K562 (cell line): ENCODE measurements around the gene OR14A16. TPM values are rescaled to one million over a fixed set of nuclear protein-coding genes. Genes with fewer than 3 reads are reported as not detected.

Experiments
- ATAC-seq: fragments of 200-7000 bp; cut with Tn5 transposase; 3 replicates; pipeline ENCODE4 v1.9.1; 2020; ENCODE audit warnings: moderate library complexity
- BruUV-seq: library from RNA; stranded (reverse); fragments of 400-500 nt; replicated peaks from 2 replicates; lab custom pipeline; 2021; lab: Mats Ljungman, UMichigan
- CTCF ChIA-PET: fragments of 300-600 bp; formaldehyde crosslinking; extraction: SDS; loops from one replicate; lab custom pipeline; 2021; ENCODE audit warnings: low intra/inter-chr PET ratio; lab: Yijun Ruan, JAX
- POLR2A ChIA-PET: fragments of 300-600, 350-650 bp; sonication (Branson Sonifier 250); formaldehyde crosslinking; extraction: SDS; loops from one replicate; lab custom pipeline; 2021; ENCODE audit warnings: antibody characterized with exemption, inconsistent platforms; lab: Yijun Ruan, JAX
- DNase-seq, 4 experiments: peaks; one replicate each; pipeline versions ENCODE4 v3.0.0 to v3.0.0-alpha.2; 2011 to 2018; ENCODE audit warnings: low spot score in 3 of 4, mixed read lengths in 3 of 4; ENCODE audit errors: extremely low read depth in 1 of 4
- FAIRE-seq: peaks from 2 replicates; lab custom pipeline; 2011; peaks lifted over from hg19 to GRCh38; lab: Jason Lieb, UNC
- H2AFZ ChIP-seq: 2 replicates; pipeline ENCODE4 v1.6.0; 2011; ENCODE audit warnings: low read depth, low read length, control low read depth, inconsistent platforms
- H3K27ac ChIP-seq: fragments of 200-600 bp; 3 replicates; pipeline ENCODE4 v1.8.0; 2011; ENCODE audit warnings: low read depth, mild to moderate bottlenecking, control low read depth, inconsistent platforms, low read length, moderate library complexity, mixed read lengths; ENCODE audit errors: extremely low read depth
- H3K27me3 ChIP-seq, 2 experiments: fragments of 300-600 bp in 1 of 2; 2 replicates in 1 of 2; 3 replicates in 1 of 2; pipeline versions ENCODE4 v1.6.0 to v1.8.0; 2011; ENCODE audit warnings: inconsistent platforms in 2 of 2, low read length in 2 of 2, mild to moderate bottlenecking in 1 of 2, mixed read lengths in 1 of 2, moderate library complexity in 1 of 2; ENCODE audit not compliant: control insufficient read depth in 2 of 2, insufficient read depth in 2 of 2
- H3K36me3 ChIP-seq: fragments of 300-600 bp; 3 replicates; pipeline ENCODE4 v1.8.0; 2011; ENCODE audit warnings: mild to moderate bottlenecking, low read length, inconsistent platforms; ENCODE audit not compliant: control insufficient read depth, insufficient read depth
- H3K4me1 ChIP-seq, 2 experiments: fragments of 200-600 bp in 1 of 2; replicated peaks in 1 of 2; 2 replicates in 1 of 2; 3 replicates in 1 of 2; pipeline versions ENCODE4 v1.5.1 to v1.8.0; 2011; ENCODE audit warnings: inconsistent platforms in 2 of 2, low read length in 2 of 2, mild to moderate bottlenecking in 1 of 2, mixed read lengths in 1 of 2, moderate library complexity in 1 of 2; ENCODE audit not compliant: control insufficient read depth in 2 of 2, insufficient read depth in 2 of 2
- H3K4me2 ChIP-seq: 2 replicates; pipeline ENCODE4 v1.6.1; 2011; ENCODE audit warnings: low read length, control low read depth, inconsistent platforms, mixed read lengths; ENCODE audit not compliant: insufficient read depth
- H3K4me3 ChIP-seq: fragments of 200-600 bp; sonication (generic), shearing (Covaris generic); 2 replicates; pipeline ENCODE4 v1.5.1; 2016; ENCODE audit warnings: control low read depth, inconsistent platforms
- H3K79me2 ChIP-seq: fragments of 200-600 bp; 3 replicates; pipeline ENCODE4 v1.8.0; 2011; ENCODE audit warnings: low read length, inconsistent platforms; ENCODE audit not compliant: control insufficient read depth, insufficient read depth
- H3K9ac ChIP-seq, 2 experiments: 2 replicates each; pipeline versions ENCODE4 v1.6.0 to v1.6.1; 2011; ENCODE audit warnings: low read depth in 2 of 2, low read length in 2 of 2, control low read depth in 1 of 2, inconsistent platforms in 1 of 2, mild to moderate bottlenecking in 1 of 2, mixed read lengths in 1 of 2; ENCODE audit not compliant: insufficient read depth in 1 of 2
- H3K9me1 ChIP-seq: one replicate; pipeline ENCODE4 v1.6.0; 2011; ENCODE audit warnings: inconsistent platforms, mild to moderate bottlenecking, low read length, moderate library complexity; ENCODE audit not compliant: control insufficient read depth, insufficient read depth
- H3K9me3 ChIP-seq: replicated peaks from 2 replicates; pipeline ENCODE4 v1.5.1; 2011; ENCODE audit warnings: low read depth, low read length, inconsistent platforms; ENCODE audit not compliant: control insufficient read depth, insufficient read depth
- H4K20me1 ChIP-seq: replicated peaks from 2 replicates; pipeline ENCODE4 v1.6.1; 2011; ENCODE audit warnings: low read length, inconsistent platforms, mixed read lengths; ENCODE audit not compliant: control insufficient read depth, insufficient read depth
- ARHGAP35 ChIP-seq: fragments of 450-650 bp; IDR thresholded peaks from 2 replicates; pipeline ENCODE4 v1.6.1; 2018; ENCODE audit not compliant: partially characterized antibody
- ARID2 ChIP-seq: fragments of 450-650 bp; IDR thresholded peaks from 2 replicates; pipeline ENCODE4 v1.6.1; 2017; ENCODE audit warnings: antibody characterized with exemption, mild to moderate bottlenecking
- BACH1 ChIP-seq: fragments of 200-800 bp; sonication (Bioruptor generic); IDR thresholded peaks from 2 replicates; pipeline ENCODE4 v1.6.1; 2016; ENCODE audit warnings: missing genetic modification characterization, missing compliant biosample characterization
- GABPA ChIP-seq: fragments of 200-800 bp; sonication (Bioruptor generic); conservative IDR thresholded peaks from 2 replicates; pipeline ENCODE4 v1.6.1; 2016; ENCODE audit warnings: low read depth, missing genetic modification characterization, missing compliant biosample characterization
- KLF6 ChIP-seq: fragments of 250-450 bp; sonication (Bioruptor Pico); IDR thresholded peaks from 2 replicates; pipeline ENCODE4 v1.4.0; 2020; ENCODE audit warnings: mild to moderate bottlenecking, moderate library complexity, borderline replicate concordance
- NFATC3 ChIP-seq: fragments of 450-650 bp; IDR thresholded peaks from 2 replicates; pipeline ENCODE4 v1.6.1; 2017; ENCODE audit warnings: mild to moderate bottlenecking
- POLR2A ChIP-seq: fragments of 450-650 bp; conservative IDR thresholded peaks from 2 replicates; pipeline ENCODE4 v1.6.1; 2016
- POLR3G ChIP-seq: IDR thresholded peaks from 2 replicates; pipeline ENCODE4 v1.6.1; 2011; ENCODE audit not compliant: insufficient read length, insufficient replicate concordance; ENCODE audit errors: extremely low read depth
- RBM15 ChIP-seq: fragments of 200-400 bp; formaldehyde crosslinking; IDR thresholded peaks from 2 replicates; pipeline ENCODE4 v1.6.1; 2018; ENCODE audit warnings: mild to moderate bottlenecking, low read length, moderate library complexity; ENCODE audit not compliant: insufficient read depth
- SFPQ ChIP-seq: fragments of 200-400 bp; formaldehyde crosslinking; IDR thresholded peaks from 2 replicates; pipeline ENCODE4 v1.6.1; 2017; ENCODE audit warnings: mild to moderate bottlenecking, low read depth, low read length, moderate library complexity
- SMAD2 ChIP-seq: fragments of 150-350 bp; IDR thresholded peaks from 2 replicates; pipeline ENCODE4 v1.6.1; 2014; ENCODE audit warnings: low read depth, mild to moderate bottlenecking, low read length
- SMAD4 ChIP-seq: fragments of 250-450 bp; sonication (Bioruptor Pico); conservative IDR thresholded peaks from 2 replicates; pipeline ENCODE4 v1.8.0; 2021; ENCODE audit warnings: inconsistent platforms, mild to moderate bottlenecking, moderate library complexity
- SMARCE1 ChIP-seq: fragments of 450-650 bp; IDR thresholded peaks from 2 replicates; pipeline ENCODE4 v1.7.1; 2016; ENCODE audit warnings: mild to moderate bottlenecking
- ZKSCAN3 ChIP-seq: fragments of 250-450 bp; sonication (Bioruptor Pico); IDR thresholded peaks from 2 replicates; pipeline ENCODE4 v1.4.0; 2020
- ZNF174 ChIP-seq: fragments of 250-450 bp; sonication (Bioruptor Pico); IDR thresholded peaks from 2 replicates; pipeline ENCODE4 v1.4.0; 2020; ENCODE audit warnings: mild to moderate bottlenecking
- ZNF212 ChIP-seq: fragments of 450-650 bp; formaldehyde crosslinking; IDR thresholded peaks from 2 replicates; pipeline ENCODE4 v1.4.0; 2020; ENCODE audit warnings: mild to moderate bottlenecking
- ZNF217 ChIP-seq: sonication (generic); formaldehyde crosslinking; IDR thresholded peaks from 2 replicates; pipeline ENCODE4 v1.8.0; 2022; ENCODE audit warnings: mild to moderate bottlenecking, missing genetic modification reagents
- ZNF589 ChIP-seq: fragments of 200-800 bp; sonication (Bioruptor generic); IDR thresholded peaks from 2 replicates; pipeline ENCODE4 v1.6.1; 2016; ENCODE audit warnings: low read depth, missing genetic modification characterization, missing compliant biosample characterization
- ZNF655 ChIP-seq: fragments of 250-450 bp; sonication (Bioruptor Pico); IDR thresholded peaks from 2 replicates; pipeline ENCODE4 v1.5.0; 2021
- ZNF699 ChIP-seq: fragments of 250-450 bp; sonication (Bioruptor Pico); IDR thresholded peaks from 2 replicates; pipeline ENCODE4 v1.8.0; 2021; ENCODE audit warnings: mild to moderate bottlenecking, moderate library complexity; ENCODE audit not compliant: insufficient replicate concordance
- WGBS: fragments of 100-300 bp; shearing (Covaris generic); methylation state at CpG from one replicate; pipeline ENCODE4 v1.1.6; 2016; ENCODE audit warnings: low coverage, mixed read lengths; ENCODE audit not compliant: insufficient coverage; ENCODE audit errors: missing lambda C conversion rate; 5-methylcytosine and 5-hydroxymethylcytosine counted together
- in situ Hi-C: fragments of 300-500 bp; cut with MboI; formaldehyde crosslinking; loops from 4 replicates; pipeline ENCODE4 v1.15.0; 2018; ENCODE audit warnings: inconsistent platforms, mixed read lengths
- intact Hi-C: fragments of 100-400 bp; cut with micrococcal nuclease; formaldehyde crosslinking; loops from 2 replicates; pipeline ENCODE4 v1.14.2; 2022
- polyA plus RNA-seq, 8 experiments: library from polyadenylated mRNA; depleted of rRNA in 4 of 8; stranded (reverse) in 5 of 8; unstranded in 3 of 8; fragments of >200 nt; fragmentation: Nextera tagmentation in 2 of 8; fragmentation: Illumina TruSeq in 1 of 8; extraction: Ambion mirVana in 2 of 8; extraction: Trizol in 1 of 8; gene quantifications; 2 replicates each; pipeline versions ENCODE4 v1.2.1 to v1.2.3, GENCODE V29; 2011 to 2014; ENCODE audit warnings: inconsistent platforms in 1 of 8, missing spikeins in 1 of 8
- total RNA-seq, 7 experiments: library from RNA; depleted of rRNA in 6 of 7; stranded (reverse); fragments of >200 nt in 6 of 7; fragmentation: Illumina TruSeq in 2 of 7; extraction: Trizol in 2 of 7; gene quantifications; 2 replicates each; pipeline versions ENCODE4 v1.2.1 to v1.2.3, GENCODE V29; 2011 to 2021; ENCODE audit warnings: low replicate concordance in 1 of 7
- TF ChIP-seq, protein P1 (sequence below): fragments of 250-450 bp; sonication (Bioruptor Pico); IDR thresholded peaks from 2 replicates; pipeline ENCODE4 v1.8.0; 2021; ENCODE audit warnings: mild to moderate bottlenecking, moderate library complexity

Gene OR14A16
- total and polyA plus RNA-seq, 9 of the 15 experiments (the other 6 are each of a cell fraction or from before 2014, with no cell fraction given): not detected

DNA sequence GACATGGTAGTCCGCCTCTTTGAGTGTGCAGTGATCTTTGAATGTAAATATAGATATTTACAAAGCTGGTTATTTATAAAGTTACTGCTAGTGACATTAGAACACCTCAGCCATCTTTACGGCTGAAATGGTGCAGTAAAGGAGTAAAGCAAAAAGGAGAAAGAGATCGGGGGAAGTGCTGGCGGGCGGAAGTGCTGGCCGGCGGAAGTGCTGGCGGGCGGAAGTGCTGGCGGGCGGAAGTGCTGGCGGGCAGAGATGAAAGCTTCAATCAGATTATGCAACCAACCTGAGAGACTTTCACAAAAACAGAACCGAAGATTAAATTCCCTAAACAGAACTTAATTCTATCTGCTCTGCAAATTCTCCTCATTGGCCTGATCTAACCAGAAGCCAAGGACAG, 1.4 kb upstream of the OR14A16 start (continued):
- TF ChIP-seq GABPA (tag) (peak; percentile 85), ZNF217 (CRISPR knock-in tag) (no peak), ARID2 (no peak)
- TF ChIP-seq, protein P1, sequence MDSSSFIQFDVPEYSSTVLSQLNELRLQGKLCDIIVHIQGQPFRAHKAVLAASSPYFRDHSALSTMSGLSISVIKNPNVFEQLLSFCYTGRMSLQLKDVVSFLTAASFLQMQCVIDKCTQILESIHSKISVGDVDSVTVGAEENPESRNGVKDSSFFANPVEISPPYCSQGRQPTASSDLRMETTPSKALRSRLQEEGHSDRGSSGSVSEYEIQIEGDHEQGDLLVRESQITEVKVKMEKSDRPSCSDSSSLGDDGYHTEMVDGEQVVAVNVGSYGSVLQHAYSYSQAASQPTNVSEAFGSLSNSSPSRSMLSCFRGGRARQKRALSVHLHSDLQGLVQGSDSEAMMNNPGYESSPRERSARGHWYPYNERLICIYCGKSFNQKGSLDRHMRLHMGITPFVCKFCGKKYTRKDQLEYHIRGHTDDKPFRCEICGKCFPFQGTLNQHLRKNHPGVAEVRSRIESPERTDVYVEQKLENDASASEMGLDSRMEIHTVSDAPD (CRISPR knock-in tag): no peak
- TF ChIP-seq, all 486 proteins: peak for 7

GRCh38 chr1:247822060-247822459, 1.9 kb downstream of the OR14A16 start:
- no peak overlapping the region for H2AFZ ChIP-seq
- H3K9ac ChIP-seq: no peak overlapping the region
- no peak overlapping the region for H3K4me2 ChIP-seq
- no peaks in the 10 kb centered on the region for H3K79me2 ChIP-seq
- ATAC-seq (no peak), DNase-seq (no peak), FAIRE-seq (no peak)
- no peaks in the 10 kb centered on the region for H4K20me1 ChIP-seq
- no peak overlapping the region for H3K27ac ChIP-seq
- intact Hi-C loops (no loop called here), in situ Hi-C loops (no loop called here)
- H3K4me3 ChIP-seq: no peak overlapping the region
- H3K9me1 ChIP-seq: no peaks in the 10 kb centered on the region
- WGBS: 0% methylated on average over 1 of the region's 2 CpGs
- H3K36me3 ChIP-seq: no peaks in the 10 kb centered on the region
- CTCF ChIA-PET: no interaction called here
- no peaks in the 10 kb centered on the region for H3K9me3 ChIP-seq
- H3K27me3 ChIP-seq: no peaks in the 10 kb centered on the region
- H3K4me1 ChIP-seq: no peaks in the 10 kb centered on the region
- POLR2A ChIA-PET: no interaction called here
- BruUV-seq: no TSS peak
- TF ChIP-seq POLR3G (no peak), KLF6 (CRISPR knock-in tag) (no peak), SMAD2 (no peak), ARHGAP35 (no peak), SMARCE1 (no peak), NFATC3 (no peak), ZNF589 (no peak), POLR2A (no peak), SFPQ (no peak), ZNF655 (CRISPR knock-in tag) (no peak), ZKSCAN3 (CRISPR knock-in tag) (no peak), BACH1 (tag) (no peak), SMAD4 (CRISPR knock-in tag) (no peak), ZNF212 (CRISPR knock-in tag) (no peak), RBM15 (no peak), ZNF699 (no peak), ZNF174 (CRISPR knock-in tag) (no peak)
